NCI-H1417 (cell line): ENCODE data around the gene NBAS.
"Not testable (repeated sequence)": the region's sequence is repeated elsewhere in the genome, so short reads cannot be mapped to it uniquely, and the experiment has no call there.

Experiments used
- DNase-seq, 3 experiments: peaks; one replicate each; lab custom pipeline; 2025; lab: John Stamatoyannopoulos, UW

NBAS gene

DNA sequence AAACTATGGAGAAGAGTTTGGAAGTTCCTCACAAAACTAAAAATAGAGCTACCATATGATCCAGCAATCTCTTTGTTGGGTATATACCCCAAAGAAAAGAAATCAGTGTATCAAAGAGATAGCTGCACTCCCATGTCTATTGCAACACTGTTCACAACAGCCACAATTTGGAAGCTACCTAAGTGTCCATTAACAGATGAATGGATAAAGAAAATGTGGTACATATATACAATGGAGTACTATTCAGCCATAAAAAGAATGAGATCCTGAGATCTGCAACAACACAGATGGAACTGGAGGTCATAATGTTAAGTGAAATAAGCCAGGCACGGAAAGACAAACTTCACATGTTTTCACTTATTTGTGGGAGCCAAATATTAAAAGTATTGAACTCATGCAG lies 350.6 kb downstream of the NBAS start:
- not testable (repeated sequence) for DNase-seq

DNA sequence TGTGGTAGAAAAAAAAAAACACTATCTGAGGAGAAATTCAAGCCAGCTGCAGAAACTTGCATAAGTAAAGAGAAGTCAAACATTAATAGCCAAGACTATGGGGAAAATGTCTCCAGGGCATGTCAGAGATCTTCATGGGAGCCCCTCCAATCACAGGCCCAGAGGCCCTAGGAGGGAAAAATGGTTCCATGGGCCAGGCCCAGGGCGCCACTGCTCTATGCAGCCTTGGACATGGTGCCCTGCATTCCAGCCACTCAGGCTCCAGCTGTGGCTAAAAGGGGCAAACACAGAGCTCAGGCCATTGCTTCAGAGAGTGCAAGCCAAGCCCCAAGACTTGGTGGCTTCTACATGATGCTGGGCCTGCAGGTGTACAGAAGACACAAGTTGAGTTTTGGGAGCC lies 354.7 kb downstream of the NBAS start:
- no peak for DNase-seq

DNA sequence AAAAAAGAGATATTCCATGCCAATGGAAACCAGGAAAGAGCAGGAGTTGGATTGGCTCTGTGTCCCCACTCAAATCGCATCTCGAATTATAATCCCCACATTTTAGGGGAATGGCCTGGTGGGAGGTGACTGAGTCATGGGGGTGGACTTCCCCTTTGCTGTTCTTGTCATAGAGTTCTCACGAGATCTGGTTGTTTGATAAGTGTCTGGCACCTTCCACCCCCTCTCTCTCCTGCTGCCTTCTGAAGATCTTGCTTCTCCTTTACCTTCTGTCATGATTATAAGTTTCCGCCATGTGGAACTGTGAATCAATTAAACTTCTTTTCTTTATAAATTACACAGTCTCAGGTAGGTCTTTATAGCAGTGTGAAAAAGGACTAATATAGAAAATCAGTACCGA lies 355.6 kb downstream of the NBAS start:
- DNase-seq, result no peak

DNA sequence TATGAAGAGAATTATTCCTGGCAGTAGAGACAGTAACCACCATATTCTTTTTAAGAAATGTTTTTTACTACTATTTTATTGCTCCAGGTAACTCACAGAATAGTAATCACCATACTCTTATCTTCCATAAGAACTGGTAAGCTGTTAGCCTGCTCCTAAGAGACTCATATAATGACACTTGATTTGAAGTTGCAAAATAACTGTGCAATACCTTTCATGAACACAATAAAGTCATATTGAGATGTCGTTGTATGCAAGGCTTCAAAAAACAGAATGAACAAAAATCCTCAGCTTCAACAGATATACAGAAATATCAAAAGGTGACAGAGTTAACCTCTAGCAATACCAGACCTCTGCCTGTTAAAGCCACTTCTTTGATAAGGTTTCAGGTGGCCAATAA lies 360.1 kb downstream of the NBAS start:
- no peak for DNase-seq

DNA sequence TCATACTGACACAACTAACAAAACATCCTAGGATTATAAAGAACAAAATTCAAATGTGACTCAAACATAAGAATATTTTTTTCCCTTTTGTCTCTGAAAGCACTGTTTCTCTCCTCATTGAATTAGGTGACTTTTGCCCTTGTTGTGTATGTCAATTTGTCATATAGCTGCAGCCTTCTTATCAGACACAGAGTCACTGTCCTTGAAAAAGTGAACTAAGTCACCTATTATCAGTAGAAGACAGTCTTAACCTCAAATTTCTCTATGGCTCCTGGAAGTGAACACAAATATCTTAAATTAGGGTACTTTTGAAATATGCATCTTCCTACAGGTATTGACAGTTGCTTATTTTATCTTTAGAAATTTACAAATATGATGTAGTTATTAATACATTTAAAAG lies 360.6 kb downstream of the NBAS start:
- DNase-seq, result no peak

DNA sequence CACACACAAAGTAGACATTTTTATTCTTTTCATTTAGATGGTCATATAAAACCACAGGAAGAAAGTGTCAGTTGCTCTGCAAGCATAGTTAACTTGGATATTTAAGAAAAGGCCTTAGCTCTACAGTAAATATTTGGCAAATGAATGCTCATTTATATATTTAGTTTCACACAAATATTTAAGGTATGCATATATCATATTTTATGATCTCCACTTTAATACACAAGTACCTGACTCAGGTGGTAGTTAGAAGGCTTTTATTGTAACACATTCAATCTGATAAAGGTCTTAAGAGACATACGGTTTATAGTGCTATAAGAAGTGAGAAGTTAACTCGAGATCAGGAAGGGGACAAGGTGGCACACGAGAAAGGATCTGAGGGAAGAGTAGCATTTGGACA lies 363.1 kb downstream of the NBAS start:
- no peak for DNase-seq

DNA sequence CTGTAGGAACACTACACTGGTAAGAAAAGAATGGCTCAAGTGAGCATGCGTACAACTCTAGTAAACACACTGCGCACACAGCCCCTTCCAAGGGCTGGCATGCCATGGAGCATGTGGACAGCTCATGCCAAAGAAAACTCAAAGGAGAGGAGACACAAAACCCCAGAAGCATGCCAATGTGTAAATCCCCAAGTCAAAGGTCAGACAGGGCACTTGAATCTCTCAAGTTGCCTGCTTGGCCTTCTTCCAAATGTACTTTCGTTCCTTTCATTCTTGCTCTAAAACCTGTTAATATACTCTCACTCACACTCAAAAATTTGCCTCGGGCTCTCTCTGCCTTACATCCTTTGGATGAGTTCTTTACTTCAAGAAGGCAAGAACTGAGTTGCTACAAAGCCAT lies 365.3 kb downstream of the NBAS start:
- DNase-seq, result no peak

DNA sequence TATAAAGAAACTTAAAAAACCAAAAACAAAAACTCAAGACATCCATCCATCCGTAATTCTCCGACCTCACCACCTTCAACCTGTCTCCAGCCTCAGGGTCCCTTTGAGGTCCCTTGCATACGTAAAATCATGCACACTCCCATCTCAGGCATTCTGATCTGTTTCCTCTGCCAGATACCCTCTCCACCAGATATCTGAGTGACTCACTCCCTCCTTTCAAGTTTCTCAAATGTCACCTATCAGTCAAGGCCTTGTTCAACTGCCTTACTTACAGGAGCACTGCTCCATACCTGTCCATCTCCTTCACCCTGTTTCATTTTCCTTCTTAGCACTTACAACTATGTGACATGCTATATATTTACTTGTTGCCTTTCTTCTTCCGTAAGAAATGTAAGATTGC lies 369.3 kb downstream of the NBAS start:
- DNase-seq, result no peak

DNA sequence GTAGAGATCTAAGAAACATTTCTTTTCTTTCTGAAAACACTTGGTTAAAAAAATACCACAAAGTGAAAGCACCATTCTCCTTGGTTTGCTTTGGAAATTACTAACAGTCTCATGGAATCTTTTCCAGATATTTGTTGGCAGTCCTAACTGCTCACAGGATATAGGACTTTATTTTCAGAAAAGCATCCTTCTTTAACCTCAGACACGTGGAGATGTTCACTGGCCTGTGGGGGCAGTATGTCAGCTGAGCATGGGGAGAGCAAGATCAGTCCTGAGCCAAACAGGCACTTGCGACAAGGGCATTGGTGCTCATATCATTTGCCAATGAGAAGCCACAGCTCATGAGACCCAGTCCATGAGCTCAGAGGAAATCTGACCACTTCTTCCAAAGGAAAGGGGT lies 371.9 kb downstream of the NBAS start:
- DNase-seq, result no peak

DNA sequence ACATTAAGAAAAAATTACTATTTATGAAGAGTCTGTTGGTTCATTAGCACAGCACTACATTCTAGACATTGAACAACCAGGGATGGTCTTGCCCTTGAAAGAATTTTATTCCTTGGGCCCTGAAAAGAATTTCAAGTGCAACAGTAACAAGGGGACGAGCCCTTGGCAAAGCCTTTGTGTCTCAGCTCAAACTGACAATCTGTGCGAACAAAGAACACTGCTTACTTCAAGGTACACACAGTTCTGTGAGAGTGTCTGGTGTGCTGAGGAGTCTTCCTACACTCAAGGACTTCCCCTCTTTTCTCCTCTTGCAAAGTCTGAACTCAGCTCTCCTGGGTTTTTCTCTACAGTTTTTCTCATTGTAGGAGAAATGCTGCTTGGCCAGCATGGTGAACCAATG lies 373.4 kb downstream of the NBAS start:
- no peak for DNase-seq

DNA sequence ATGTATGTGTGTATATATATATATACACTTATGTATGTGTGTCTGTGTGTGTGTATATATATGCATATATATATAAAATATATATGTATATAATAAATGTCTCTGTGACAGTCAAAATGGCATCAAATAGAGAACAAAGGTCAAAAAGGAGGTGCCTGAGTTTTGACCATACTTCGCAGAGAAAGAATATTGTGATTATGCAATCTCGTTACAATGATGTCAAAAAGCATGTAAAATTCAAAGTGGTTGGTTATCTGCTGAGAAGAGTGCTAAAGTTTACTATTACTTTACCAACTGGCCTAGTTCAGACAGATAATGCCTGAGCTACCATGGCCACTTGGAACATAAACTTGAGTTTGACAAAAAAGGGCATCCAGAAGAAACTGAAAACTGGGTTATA lies 375.0 kb downstream of the NBAS start:
- no peak for DNase-seq

DNA sequence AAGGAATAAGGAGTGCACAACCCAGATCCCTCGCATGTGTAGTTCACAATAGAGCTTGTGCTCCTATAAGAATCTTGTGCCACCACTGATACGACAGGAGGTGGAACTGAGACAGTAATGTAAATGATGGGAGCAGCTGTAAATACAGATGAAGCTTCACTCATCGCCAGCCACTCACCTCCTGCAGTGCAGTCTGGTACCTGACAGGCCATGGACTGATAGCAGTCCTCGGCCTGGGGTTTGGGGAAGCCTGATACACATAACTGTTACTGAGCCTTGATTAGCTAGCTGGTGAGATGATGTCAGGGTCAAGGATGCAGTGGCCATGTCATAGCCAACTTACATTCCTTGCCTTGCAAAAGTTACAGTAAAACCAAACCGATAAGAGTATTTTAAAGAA lies 376.6 kb downstream of the NBAS start:
- DNase-seq, result no peak

DNA sequence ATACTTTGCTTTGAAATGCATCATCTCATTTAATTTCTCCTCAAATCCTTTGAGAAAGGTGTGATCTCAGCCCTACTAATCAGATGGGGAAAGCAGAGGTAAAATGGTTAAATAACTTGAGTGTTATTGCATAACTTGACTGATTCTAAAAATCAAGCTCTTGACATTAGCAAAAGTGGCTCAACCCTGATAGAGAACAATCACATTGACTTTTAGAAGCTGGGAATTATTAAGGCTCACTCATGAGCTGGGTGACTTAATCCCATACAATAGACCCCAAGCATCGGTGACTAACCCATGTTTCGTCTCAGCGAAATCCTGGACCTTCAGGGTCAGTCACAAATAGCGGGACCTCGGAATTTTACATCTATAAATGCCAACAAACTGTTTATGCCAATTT lies 378.9 kb downstream of the NBAS start:
- DNase-seq, result no peak

DNA sequence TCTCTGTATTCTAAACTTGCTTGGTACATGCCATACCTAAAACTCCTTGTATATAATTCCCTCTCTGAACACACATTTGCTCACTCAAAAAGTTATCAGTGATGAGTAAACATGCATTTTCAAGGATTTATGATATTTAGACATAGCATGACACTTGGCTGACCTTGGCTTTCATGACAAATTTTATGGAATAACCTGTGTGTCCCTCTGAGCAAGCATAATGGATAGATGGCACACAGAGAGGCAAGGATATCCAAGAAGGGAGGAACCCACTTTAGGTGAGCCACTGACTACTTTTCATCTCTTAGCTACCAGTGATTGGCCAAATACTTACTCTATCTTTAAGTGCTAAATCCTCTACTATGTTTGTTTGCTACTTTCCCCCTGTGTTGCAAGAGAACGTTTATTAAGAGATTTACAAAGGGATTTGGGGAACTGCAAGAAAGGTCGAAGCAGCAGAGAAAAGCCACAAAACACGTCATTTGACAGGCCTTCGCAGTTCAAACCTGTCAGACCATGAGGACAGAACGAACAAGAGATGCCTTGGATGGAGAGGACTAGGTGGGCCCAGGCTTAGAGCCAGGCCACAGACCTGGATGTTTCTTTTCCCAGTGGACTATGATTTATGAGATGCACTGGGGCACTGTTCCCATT lies 379.9 kb downstream of the NBAS start:
- no peak for DNase-seq

DNA sequence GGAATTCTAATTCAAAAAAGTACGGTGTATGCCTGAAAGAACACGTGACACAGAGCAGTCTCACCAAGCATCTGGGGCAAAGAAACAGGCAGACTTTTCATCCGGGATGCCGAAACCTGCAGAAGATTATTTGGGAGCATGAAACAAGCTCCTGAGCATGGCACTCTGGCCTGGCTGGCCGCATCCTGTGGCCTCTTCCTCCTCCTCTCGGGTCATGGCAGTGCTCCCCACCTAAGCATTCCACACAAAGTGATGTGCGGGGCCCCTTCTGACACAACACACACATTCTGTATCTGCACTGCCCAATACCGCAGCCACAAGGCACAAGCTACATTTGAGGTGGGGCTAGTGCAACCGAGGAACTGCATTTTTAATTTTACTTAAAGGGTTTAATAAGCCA lies 380.8 kb downstream of the NBAS start:
- DNase-seq, result no peak

DNA sequence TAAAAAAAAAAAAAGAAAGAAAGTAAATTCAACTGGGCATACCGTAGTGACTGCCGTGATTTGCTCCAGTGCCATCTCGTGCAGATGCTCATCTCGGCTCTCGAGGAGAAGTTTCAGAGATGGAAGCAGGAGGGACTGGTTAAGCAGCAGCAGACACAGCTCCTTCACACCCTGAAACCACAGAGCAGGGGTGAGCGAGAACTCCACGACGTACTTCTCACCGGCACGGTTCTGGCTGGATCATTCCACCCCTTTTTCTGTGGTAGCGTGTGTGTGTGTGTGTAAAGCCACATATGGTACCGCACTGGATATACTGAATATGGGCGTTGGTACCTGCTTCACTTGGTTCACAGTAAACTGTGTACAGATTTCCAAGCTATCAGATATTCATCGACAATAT lies 382.2 kb downstream of the NBAS start:
- no peak for DNase-seq

DNA sequence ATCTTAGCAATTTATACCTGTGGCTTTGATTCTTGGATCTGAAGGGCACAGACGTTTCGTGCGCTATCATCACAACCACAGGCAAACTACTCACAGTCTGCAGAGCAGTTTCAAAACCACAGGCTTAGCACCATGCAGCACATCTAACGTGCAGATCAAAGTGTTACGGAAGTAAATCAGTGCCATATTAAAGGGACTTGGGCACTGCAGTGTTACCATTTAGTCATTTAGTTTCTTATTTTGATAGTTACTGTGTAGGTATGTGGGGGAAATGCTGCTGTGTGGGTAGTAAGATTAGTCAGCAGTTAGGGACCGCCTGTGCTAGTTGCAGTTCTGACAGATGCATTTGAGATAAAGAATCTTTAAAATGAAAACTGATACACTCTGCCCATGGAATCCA lies 384.0 kb downstream of the NBAS start:
- DNase-seq, result no peak

DNA sequence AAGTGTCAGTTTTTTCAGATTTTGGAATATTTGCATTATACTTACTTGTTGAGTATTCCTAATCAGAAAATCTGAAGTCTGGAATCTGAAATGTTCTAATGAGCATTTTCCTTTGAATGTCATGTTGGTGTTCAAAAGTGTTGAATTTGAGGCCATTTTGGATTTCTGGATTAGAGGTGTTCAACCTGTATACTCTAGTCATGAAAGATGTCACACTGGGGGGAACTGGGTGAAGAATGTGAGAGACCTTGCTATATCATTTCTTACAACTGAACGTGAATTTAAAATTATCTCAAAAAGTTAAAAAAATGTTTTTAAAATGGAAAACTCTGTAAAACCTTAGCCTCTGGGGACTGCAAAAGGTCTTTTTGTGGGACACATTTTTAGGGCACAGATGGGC lies 384.5 kb downstream of the NBAS start:
- DNase-seq, result no peak

DNA sequence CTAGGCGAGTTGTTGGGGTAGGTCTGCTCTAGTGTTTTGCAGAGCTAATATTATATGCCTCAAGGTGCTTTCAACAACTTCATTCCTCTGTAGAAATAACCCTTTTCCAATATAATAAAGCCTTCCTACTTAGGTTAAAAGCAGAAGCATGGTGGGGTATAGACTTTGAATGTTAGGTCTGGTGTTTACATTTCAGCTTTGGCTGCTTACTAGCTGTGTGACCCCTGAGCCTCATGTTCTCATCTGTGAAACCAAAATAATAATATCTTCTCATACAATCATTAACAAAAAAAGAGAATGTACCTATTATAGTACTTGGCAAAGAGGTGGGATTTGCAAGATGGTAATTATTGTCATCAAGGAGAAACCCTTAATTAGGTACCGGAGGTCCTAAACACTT lies 386.6 kb downstream of the NBAS start:
- no peak for DNase-seq

DNA sequence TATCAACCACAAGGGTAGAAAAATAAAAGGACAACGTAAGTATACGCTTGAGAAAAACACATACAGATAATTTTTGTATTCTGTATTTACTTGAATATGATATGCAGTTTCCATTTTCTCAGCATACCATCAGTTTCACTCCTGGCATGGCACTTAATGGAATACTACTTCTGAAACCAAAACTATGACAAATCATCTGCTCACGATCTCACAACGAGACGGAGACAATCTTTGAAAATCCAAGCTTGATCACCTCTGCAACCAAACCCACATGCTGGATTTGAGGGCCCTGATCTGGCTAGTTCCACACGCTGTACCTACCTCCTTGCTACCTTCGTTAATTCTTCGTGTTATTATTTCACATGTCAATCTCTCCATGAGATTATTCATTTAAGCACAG lies 387.6 kb downstream of the NBAS start:
- no peak for DNase-seq

DNA sequence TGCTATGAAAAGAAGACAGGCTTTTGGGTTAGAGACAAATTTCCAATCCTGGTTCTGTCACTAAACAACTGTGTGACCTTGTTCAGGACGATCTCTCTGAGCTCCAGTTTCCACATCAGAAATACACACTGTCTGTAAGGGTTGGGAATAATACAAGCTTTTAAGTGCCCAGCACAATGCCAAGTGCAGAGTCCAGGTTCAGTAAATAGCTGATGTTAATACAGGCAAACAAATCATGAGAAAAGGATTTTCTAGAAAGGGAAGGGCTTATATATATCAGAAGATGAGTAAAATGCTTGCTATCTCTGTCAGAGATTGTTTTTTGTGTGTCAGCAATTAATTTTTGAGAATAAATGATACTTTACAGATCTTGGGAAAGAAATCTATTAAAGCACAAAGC lies 388.3 kb downstream of the NBAS start:
- no peak for DNase-seq

DNA sequence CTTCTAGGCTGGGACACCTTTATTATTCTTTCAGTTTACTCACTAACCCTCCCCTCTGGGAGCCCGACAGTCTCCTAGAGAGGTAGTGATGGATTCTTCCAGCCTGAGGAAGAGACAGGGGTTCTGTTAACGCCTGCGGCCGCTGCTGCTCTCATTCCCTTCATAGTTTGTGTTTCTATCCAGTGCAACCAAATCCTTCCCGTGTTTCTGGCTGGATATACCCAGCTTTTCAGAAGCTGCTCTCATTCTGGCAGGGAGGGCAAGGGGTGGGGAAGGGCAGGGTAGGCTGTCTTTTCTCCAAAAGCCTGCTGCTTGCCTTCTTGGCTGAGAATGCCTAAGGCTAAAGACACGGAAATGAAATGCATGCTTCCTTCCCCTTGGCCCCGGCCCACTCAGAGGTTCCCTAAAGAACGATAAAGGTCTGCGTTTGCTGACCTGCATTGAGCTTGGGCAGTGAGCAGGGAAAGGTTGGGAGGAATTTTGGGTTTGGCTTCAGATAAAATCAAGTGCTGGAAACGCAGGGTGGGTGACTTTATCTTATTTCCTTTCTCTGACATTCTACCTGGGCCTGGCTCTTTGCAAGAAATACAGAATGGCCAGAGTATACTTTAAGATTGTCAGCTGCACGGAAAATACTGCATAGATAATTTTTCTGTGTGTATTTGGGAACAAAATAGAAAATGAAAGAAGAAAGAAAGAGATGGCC lies 390.9 kb downstream of the NBAS start:
- no peak for DNase-seq

DNA sequence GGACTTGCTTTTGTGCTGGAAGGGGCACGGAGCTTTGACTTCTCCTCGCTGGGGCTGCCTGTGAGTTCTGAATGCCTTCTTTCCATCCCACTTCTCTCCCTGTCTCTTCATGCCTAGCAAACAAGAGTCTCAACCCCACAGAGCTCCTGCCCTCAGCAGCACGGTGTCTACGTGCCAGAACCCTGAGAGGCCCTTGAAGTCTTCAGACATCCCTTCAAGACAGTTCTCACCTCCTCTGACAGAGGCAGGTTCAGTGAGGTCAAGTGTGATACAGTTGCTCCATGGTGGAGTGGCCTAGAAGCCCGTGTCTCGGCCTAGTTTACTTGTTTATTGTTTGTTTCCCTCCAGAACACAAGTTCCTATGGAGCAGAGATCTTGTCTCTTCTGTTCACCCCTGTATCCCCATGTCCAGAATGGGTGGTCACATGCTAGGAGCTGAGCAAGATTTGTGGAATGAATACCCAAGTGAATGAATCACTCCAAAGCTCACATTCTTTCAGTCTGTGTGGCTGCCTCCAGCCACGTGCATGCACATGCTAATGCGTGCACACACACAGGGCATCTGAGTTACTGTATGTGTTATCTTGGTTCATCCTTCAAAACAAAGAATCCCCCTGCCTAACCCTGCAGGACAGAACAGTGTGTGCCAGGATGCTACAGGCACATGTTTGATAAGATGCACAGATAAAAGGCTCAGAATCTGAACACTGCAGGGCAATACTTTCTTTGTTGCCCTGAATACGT lies 391.6 kb downstream of the NBAS start:
- no peak for DNase-seq

DNA sequence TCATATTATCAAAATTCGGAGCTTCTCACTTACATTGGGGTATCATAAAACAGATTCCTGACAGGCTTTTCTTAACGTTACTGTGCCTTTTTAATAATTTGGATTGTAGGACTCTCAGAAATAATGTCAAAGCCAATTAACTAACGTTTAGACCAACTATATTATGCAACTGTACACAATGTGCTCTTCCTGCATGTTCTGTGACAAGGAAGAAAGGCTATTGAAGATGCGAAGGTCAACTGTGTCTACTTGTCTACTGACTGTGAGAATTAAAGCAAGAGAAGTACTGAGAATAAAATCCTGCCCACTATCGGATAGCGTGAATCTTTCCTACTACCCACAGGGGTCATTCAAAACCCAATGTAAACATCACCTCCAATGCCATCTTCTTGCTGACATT lies 393.0 kb downstream of the NBAS start:
- no peak for DNase-seq
